ENCODE results near the gene RASSF8. TPM values are rescaled to one million over a fixed set of nuclear protein-coding genes. Genes with fewer than 3 reads are reported as not detected.

The RASSF8 gene
- total and polyA plus RNA-seq, 9 of the 15 experiments (the other 6 are each of a cell fraction or from before 2014, with no cell fraction given): 0.01 to 0.36 (median 0.12) TPM; not detected in 1

DNA sequence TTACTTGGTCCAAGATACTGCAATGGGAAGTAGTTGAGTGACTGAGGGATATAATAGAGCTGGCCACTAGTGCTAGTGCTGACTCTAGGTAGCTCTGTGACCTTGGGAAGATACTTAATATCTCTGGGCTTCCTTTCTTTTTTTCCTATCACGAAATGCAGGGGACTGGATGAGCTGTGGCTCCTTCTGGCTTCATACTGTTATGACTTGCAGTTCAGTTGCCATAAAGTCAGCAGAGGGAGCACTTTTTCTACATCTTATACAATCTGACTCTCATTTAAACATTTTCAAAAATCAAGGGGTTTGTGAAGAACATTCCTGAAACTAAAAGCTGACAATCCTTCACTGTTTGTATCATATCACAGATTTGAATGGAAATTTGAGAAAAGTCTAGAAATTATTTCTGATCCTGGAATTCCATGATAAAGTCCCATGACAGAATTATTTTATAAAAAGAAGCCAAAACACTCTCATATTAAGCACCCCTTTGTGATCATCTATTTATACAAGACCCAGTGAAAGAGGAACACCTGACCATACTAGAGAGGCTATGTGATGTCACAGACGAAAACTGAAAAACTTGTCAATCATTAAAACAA is 161.0 kb downstream of the RASSF8 start (continued):
- TF ChIP-seq, protein P1, sequence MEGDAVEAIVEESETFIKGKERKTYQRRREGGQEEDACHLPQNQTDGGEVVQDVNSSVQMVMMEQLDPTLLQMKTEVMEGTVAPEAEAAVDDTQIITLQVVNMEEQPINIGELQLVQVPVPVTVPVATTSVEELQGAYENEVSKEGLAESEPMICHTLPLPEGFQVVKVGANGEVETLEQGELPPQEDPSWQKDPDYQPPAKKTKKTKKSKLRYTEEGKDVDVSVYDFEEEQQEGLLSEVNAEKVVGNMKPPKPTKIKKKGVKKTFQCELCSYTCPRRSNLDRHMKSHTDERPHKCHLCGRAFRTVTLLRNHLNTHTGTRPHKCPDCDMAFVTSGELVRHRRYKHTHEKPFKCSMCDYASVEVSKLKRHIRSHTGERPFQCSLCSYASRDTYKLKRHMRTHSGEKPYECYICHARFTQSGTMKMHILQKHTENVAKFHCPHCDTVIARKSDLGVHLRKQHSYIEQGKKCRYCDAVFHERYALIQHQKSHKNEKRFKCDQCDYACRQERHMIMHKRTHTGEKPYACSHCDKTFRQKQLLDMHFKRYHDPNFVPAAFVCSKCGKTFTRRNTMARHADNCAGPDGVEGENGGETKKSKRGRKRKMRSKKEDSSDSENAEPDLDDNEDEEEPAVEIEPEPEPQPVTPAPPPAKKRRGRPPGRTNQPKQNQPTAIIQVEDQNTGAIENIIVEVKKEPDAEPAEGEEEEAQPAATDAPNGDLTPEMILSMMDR (IDR thresholded peaks at IDR 0.05 in 2 of 3, conservative IDR thresholded peaks at IDR 0.05 in 1 of 3; ENCODE audit: insufficient read depth in 2 of 3, low read depth in 1 of 3, low read length in 3 of 3): peak in 2 of 3 experiments; percentile 42 to 52; a peak in 2 of 6 replicates
- TF ChIP-seq NRF1 (conservative IDR thresholded peaks at IDR 0.05 in 1 of 2, IDR thresholded peaks at IDR 0.05 in 1 of 2): no peak

DNA sequence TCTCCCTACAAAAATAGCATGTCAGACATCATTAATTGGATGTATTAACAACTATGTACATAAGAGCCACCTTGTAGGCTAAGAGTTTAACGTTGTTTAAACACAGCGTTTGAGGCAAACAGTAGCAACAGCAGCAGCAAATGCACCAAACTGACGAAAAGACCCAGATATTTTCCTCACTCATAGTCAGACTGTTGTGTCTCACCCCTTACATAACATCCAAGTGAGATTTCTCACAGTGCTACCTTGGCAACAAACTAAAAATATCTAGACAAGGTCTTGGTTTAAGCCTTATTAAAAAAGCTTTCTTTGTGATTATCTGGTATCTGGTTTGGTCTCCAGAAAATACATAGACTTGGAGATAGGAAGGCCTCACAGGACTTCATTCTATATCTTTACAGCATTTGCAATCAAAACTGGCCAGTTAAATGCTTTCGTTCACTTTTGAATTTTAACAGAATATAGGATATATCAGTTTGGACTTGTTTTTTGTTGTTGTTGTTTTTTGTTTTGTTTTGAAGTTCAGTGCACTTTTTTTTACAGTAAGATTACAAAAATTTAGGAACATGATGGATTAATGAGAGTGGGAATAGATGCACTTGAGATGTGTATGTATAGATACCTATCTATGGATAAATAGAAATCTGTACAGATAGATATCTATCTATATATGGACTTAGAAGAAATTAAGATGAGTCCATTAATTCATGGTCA is 162.2 kb downstream of the RASSF8 start:
- TF ChIP-seq, protein P2, sequence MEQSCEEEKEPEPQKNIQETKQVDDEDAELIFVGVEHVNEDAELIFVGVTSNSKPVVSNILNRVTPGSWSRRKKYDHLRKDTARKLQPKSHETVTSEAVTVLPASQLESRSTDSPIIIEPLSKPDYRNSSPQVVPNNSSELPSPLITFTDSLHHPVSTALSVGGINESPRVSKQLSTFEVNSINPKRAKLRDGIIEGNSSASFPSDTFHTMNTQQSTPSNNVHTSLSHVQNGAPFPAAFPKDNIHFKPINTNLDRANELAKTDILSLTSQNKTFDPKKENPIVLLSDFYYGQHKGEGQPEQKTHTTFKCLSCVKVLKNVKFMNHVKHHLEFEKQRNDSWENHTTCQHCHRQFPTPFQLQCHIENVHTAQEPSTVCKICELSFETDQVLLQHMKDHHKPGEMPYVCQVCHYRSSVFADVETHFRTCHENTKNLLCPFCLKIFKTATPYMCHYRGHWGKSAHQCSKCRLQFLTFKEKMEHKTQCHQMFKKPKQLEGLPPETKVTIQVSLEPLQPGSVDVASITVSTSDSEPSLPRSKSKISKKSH (CRISPR knock-in tag; IDR thresholded peaks at IDR 0.05): no peak
- TF ChIP-seq CBX8 (IDR thresholded peaks at IDR 0.05; ENCODE audit: borderline replicate concordance, extremely low read depth, low read depth, low read length, poor library complexity, severe bottlenecking) (peak; percentile 71), MLLT1 (IDR thresholded peaks at IDR 0.05) (no peak), NFIC (IDR thresholded peaks at IDR 0.05) (no peak), HDAC2 (IDR thresholded peaks at IDR 0.05) (no peak), CBX2 (IDR thresholded peaks at IDR 0.05; ENCODE audit: insufficient read depth, low read length, poor library complexity, severe bottlenecking) (peak; percentile 84), ERF (CRISPR knock-in tag; IDR thresholded peaks at IDR 0.05) (no peak), PHTF2 (CRISPR knock-in tag; IDR thresholded peaks at IDR 0.05) (no peak)
- Histone ChIP-seq H2AFZ (ENCODE audit: low read depth, low read length) (no peak overlapping the region), H3K4me2 (ENCODE audit: insufficient read depth, low read length) (no peak overlapping the region), H3K9me3 (replicated peaks; ENCODE audit: control insufficient read depth, insufficient read depth, low read depth, low read length) (no peaks in the 10 kb centered on the region), H3K4me1 (replicated peaks in 1 of 2; ENCODE audit: control insufficient read depth in 2 of 2, insufficient read depth in 2 of 2, low read length in 2 of 2) (peaks cover 9 to 16% of the 10 kb centered on the region in 2 experiments), H3K4me3 (no peak overlapping the region), H3K9me1 (ENCODE audit: control insufficient read depth, insufficient read depth, low read length) (no peaks in the 10 kb centered on the region), H3K9ac (ENCODE audit: insufficient read depth in 1 of 2, low read depth in 2 of 2, low read length in 2 of 2) (no peak overlapping the region), H3K79me2 (ENCODE audit: control insufficient read depth, insufficient read depth, low read length) (no peaks in the 10 kb centered on the region), H3K36me3 (ENCODE audit: control insufficient read depth, insufficient read depth, low read length) (no peaks in the 10 kb centered on the region), H3K27me3 (ENCODE audit: control insufficient read depth in 2 of 2, insufficient read depth in 2 of 2, low read length in 2 of 2) (peaks cover 34 to 37% of the 10 kb centered on the region in 2 experiments), H4K20me1 (replicated peaks; ENCODE audit: control insufficient read depth, insufficient read depth, low read length) (no peaks in the 10 kb centered on the region; the same call in 1 of the 2 replicates), H3K27ac (ENCODE audit: extremely low read depth, low read depth, low read length) (no peak overlapping the region)
- intact Hi-C loops (cut with micrococcal nuclease) (no loop called here), in situ Hi-C loops (cut with MboI) (no loop called here)
- POLR2A ChIA-PET: no interaction called here
- ATAC-seq (no peak), DNase-seq (ENCODE audit: extremely low read depth in 1 of 4, low spot score in 3 of 4) (no peak), FAIRE-seq (no peak)
- CTCF ChIA-PET (ENCODE audit: low intra/inter-chr PET ratio): interaction anchor here (1.1 kb wide), 1 partner anchor 531 kb away, joined by 5 read pairs; no protein-coding TSS in a partner anchor
- WGBS (ENCODE audit: insufficient coverage, low coverage, missing lambda C conversion rate): 12% methylated on average over 4 of the region's 4 CpGs
- BruUV-seq (replicated peaks): no TSS peak
